Measurements from ENCODE around the gene JUN. TPM values are rescaled to one million over a fixed set of nuclear protein-coding genes. Genes with fewer than 3 reads are reported as not detected.
"Not testable (repeated sequence)": the region's sequence is repeated elsewhere in the genome, so short reads cannot be mapped to it uniquely, and the experiment has no call there.

JUN gene
- total RNA-seq, 2 experiments from 2014 or later = 24.2 to 25.9 TPM

DNA sequence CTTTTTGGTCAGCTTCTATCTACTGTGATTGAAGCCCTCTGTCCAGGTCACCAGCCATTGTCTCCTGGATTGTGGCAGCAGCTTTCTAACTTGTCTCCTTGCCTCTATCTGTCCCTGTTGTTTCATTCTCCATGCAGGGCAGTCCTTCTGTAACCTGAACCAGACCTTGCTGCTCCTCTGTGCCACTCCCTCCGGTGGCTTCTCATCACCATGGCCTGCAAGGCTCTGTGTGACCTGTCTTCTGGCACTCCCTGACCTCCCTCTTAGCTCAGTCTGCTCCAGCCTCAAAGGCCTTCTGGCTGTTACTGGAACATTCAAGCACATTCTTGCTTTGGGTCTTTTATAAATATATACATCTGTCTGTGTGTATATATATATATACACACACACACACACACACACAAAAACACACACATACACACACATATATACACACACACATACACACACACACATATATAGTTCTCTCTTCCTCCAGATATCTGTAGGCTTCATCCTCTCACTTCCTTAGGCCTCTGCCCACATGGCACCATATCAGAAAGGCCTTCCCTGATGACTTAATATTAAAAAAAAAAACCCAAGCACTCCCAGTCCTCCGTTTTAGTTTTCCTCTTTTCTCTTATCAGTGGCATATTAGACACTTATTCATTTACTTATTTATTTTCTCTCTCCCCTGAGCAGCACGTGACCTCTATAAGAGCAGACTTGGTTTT is 21.2 kb upstream of the JUN start:
- no peaks in the 10 kb centered on the region for H3K27me3 Mint-ChIP-seq (ENCODE audit: low read depth)
- no peak overlapping the region for H3K27ac Mint-ChIP-seq
- intact Hi-C loops (cut with micrococcal nuclease) = no loop called here
- H3K9me3 Mint-ChIP-seq = no peaks in the 10 kb centered on the region
- no peak for DNase-seq
- CTCF ChIA-PET = interaction anchor here (1.0 kb wide), 1 partner anchor 10 kb away, joined by 3 read pairs; no protein-coding TSS in a partner anchor
- peaks cover 4% of the 10 kb centered on the region for H3K36me3 Mint-ChIP-seq (ENCODE audit: low read depth)
- peaks cover 11% of the 10 kb centered on the region for H3K4me1 Mint-ChIP-seq (ENCODE audit: low read depth)
- no peak overlapping the region for H3K4me3 Mint-ChIP-seq

DNA sequence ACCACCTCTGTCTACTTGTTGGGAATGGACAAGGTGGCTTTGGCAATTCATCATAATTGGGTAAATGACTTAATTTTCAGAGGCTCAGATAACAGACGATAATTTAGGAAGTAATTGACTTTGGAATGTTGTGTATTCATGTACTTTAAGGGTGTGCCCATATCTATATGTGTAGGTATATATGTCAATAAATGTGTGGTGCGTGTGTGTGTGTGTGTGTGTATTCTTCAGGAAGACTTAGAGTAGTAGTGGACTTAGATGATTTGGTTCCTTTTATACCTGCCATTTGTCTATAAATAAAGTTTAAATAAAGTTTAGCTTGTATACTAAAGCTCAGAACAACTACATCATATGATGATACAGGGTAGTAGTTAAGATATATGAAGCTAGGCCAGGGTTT is 20.0 kb upstream of the JUN start:
- no peaks in the 10 kb centered on the region for H3K27me3 Mint-ChIP-seq (ENCODE audit: low read depth)
- intact Hi-C loops (cut with micrococcal nuclease) = no loop called here
- CTCF ChIA-PET = interaction anchor here (1.0 kb wide), 1 partner anchor 9 kb away, joined by 3 read pairs; no protein-coding TSS in a partner anchor
- no peak for DNase-seq
- peaks cover 4% of the 10 kb centered on the region for H3K36me3 Mint-ChIP-seq (ENCODE audit: low read depth)
- no peaks in the 10 kb centered on the region for H3K9me3 Mint-ChIP-seq
- no peak overlapping the region for H3K4me3 Mint-ChIP-seq
- no peak overlapping the region for H3K27ac Mint-ChIP-seq
- H3K4me1 Mint-ChIP-seq (ENCODE audit: low read depth) = peaks cover 7% of the 10 kb centered on the region

DNA sequence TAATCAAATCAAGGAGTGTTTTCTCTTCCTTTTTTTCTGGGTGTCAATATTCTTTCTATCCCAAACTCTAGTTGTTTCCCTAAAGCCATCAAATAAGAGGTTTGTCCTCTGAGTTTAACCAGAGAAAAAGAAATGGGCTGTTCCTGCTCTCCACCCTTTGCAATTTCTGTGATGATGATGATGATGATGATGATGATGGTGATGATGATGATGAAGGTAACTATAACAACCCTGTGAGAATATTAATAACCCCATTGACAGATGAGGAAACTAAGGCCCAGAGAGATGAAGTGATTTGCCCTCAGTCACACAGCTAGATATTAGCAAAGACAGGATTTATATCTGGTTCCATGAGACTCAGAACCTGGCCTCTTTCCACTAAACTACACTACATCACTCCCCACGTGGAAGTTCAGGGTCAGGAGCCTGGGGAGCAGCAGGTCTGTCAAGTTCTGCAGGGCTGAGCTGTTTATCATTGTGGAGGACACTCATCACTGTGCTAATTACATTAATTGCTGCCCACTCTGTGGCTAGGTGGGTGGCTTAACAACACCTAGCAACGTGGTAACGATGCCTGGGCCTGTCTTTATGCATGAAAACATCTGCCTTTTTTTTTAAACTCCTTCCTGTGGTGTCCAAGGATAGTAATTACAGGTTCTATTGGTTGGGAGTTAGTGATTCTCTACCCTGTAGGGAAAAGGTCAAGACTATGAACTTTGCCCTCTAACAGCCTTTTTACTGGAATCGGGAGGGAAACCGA is 19.0 kb upstream of the JUN start:
- intact Hi-C loops (cut with micrococcal nuclease) = no loop called here
- no peak overlapping the region for H3K27ac Mint-ChIP-seq
- H3K4me1 Mint-ChIP-seq (ENCODE audit: low read depth) = peaks cover 2% of the 10 kb centered on the region
- no peak for DNase-seq
- no peaks in the 10 kb centered on the region for H3K9me3 Mint-ChIP-seq
- H3K4me3 Mint-ChIP-seq = no peak overlapping the region
- H3K27me3 Mint-ChIP-seq (ENCODE audit: low read depth) = no peaks in the 10 kb centered on the region
- CTCF ChIA-PET = no interaction called here
- H3K36me3 Mint-ChIP-seq (ENCODE audit: low read depth) = peaks cover 4% of the 10 kb centered on the region

DNA sequence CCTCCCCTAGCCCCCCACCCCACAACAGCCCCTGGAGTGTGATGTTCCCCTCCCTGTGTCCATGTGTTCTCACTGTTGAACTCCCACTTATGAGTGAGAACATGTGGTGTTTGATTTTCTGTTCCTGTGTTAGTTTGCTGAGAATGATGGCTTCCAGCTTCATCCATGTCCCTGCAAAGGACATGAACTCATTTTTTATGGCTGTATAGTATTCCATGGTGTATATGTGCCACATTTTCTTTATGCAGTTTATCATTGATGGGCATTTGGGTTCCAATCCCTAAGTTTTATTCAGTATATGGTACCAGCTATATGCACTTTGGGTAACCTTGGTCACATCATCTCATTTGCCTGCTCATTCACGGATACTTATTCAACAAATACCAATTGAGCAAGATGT is 17.4 kb upstream of the JUN start:
- H3K4me3 Mint-ChIP-seq; DNase-seq; H3K9me3 Mint-ChIP-seq; H3K4me1 Mint-ChIP-seq (ENCODE audit: low read depth); intact Hi-C loops (cut with micrococcal nuclease); H3K36me3 Mint-ChIP-seq (ENCODE audit: low read depth); H3K27ac Mint-ChIP-seq; H3K27me3 Mint-ChIP-seq (ENCODE audit: low read depth): not testable (repeated sequence)
- CTCF ChIA-PET = interaction anchor here (0.6 to 0.9 kb wide), 2 partner anchors 13 to 897 kb away, joined by 3 read pairs; no protein-coding TSS in a partner anchor

GRCh38 chr1:58799650-58800049 is 15.8 kb upstream of the JUN start:
- CTCF ChIA-PET = no interaction called here
- Mint-ChIP-seq H3K4me1 (ENCODE audit: low read depth) (peaks cover 9% of the 10 kb centered on the region), H3K9me3 (no peaks in the 10 kb centered on the region), H3K27me3 (ENCODE audit: low read depth) (no peaks in the 10 kb centered on the region), H3K27ac (no peak overlapping the region), H3K4me3 (no peak overlapping the region), H3K36me3 (ENCODE audit: low read depth) (peaks cover 3% of the 10 kb centered on the region)
- no peak for DNase-seq
- intact Hi-C loops (cut with micrococcal nuclease) = no loop called here

DNA sequence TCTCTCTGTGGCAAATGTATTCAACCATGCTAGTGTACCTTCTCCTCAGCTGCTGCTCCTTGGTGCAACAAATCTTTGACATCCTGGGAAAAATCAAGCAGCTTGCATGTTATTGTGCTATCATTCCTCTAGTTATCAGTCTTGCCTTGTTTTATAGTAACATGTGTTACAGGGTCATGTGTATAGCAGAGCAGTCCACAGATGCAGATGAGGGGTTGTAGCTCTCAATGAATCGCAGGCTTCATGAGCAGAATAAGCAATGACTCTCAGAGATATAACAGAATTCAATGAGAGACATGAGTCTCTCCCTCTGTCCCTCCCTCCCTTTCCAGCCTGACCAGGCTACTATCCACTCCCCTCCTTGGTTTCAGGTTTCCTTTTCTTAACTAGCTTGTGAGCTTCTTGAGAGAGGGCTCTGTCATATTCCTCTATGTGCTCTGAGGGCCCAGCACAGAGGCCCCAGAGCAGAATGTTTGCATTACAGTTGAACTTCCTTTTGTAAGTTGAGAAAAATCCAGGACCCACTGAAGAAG is 15.1 kb upstream of the JUN start:
- CTCF ChIA-PET = interaction anchor here (0.6 to 1.2 kb wide), 3 partner anchors 23 to 59 kb away, joined by 3 to 4 read pairs (median 3); no protein-coding TSS in a partner anchor
- no peak overlapping the region for H3K4me3 Mint-ChIP-seq

GRCh38 chr1:58796416-58796815 is 12.6 kb upstream of the JUN start:
- Mint-ChIP-seq H3K4me1 (ENCODE audit: low read depth) (peaks cover 9% of the 10 kb centered on the region), H3K27me3 (ENCODE audit: low read depth) (no peaks in the 10 kb centered on the region), H3K9me3 (no peaks in the 10 kb centered on the region), H3K27ac (no peak overlapping the region), H3K4me3 (no peak overlapping the region), H3K36me3 (ENCODE audit: low read depth) (peaks cover 2% of the 10 kb centered on the region)
- DNase-seq = no peak
- intact Hi-C loops (cut with micrococcal nuclease) = no loop called here
- CTCF ChIA-PET = no interaction called here

More for the DNA sequence above, 15.1 kb upstream of the JUN start:
- DNase-seq = no peak
- no peaks in the 10 kb centered on the region for H3K9me3 Mint-ChIP-seq
- no peak overlapping the region for H3K27ac Mint-ChIP-seq
- intact Hi-C loops (cut with micrococcal nuclease) = no loop called here
- H3K27me3 Mint-ChIP-seq (ENCODE audit: low read depth) = no peaks in the 10 kb centered on the region
- H3K4me1 Mint-ChIP-seq (ENCODE audit: low read depth) = peaks cover 9% of the 10 kb centered on the region
- peaks cover 3% of the 10 kb centered on the region for H3K36me3 Mint-ChIP-seq (ENCODE audit: low read depth)

DNA sequence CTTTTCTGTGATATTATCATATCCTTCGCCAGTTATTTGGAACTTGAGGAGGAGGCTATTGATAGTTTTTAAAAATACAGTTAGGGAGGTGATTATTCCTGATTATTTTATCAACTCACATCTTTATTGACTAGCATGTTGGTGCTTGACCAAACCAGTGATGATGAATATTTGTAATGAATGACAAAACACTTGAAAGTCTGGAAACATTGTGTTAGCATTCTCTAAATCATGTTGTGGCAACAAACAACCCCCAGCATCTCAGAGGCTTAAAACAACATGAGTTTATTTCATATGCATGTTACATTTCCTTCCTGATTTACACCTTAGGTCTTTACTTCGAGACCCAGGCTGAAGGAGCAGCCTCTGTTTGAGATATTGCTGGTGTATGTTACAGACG is 10.7 kb upstream of the JUN start:
- peaks cover 18% of the 10 kb centered on the region for H3K4me1 Mint-ChIP-seq (ENCODE audit: low read depth)

GRCh38 chr1:58792846-58793245 is 9.0 kb upstream of the JUN start:
- Mint-ChIP-seq H3K4me1 (ENCODE audit: low read depth) (peaks cover 18% of the 10 kb centered on the region), H3K9me3 (peaks cover 11% of the 10 kb centered on the region), H3K36me3 (ENCODE audit: low read depth) (peaks cover 12% of the 10 kb centered on the region), H3K27ac (no peak overlapping the region), H3K27me3 (ENCODE audit: low read depth) (no peaks in the 10 kb centered on the region), H3K4me3 (no peak overlapping the region)
- intact Hi-C loops (cut with micrococcal nuclease) = no loop called here
- no peak for DNase-seq
- CTCF ChIA-PET = no interaction called here

More for the DNA sequence above, 10.7 kb upstream of the JUN start:
- no peaks in the 10 kb centered on the region for H3K36me3 Mint-ChIP-seq (ENCODE audit: low read depth)
- H3K9me3 Mint-ChIP-seq = no peaks in the 10 kb centered on the region
- intact Hi-C loops (cut with micrococcal nuclease) = no loop called here
- no peak overlapping the region for H3K4me3 Mint-ChIP-seq
- CTCF ChIA-PET = interaction anchor here (0.8 to 1.1 kb wide), 2 partner anchors 8 to 10 kb away, joined by 3 read pairs; no protein-coding TSS in a partner anchor
- no peak for DNase-seq
- H3K27me3 Mint-ChIP-seq (ENCODE audit: low read depth) = no peaks in the 10 kb centered on the region
- no peak overlapping the region for H3K27ac Mint-ChIP-seq

DNA sequence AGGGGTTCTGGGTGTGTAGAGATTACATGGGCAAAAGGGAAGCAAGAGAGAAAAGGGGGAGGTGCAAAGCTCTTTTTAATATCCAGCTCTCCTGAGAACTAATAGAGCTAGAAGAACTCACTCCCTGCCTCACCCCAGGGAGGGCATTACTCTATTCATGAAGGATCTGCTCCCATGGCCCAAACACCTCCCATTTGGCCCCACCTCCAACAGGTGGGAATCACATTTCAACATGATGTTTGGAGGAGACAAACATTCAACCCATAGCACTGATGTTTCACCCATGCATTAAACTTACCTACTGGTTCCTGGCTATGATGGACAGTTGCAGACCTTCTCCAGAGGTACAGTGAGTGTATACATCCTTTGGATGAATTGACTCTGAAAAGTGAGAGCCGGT is 7.3 kb upstream of the JUN start:
- DNase-seq = no peak
- H3K36me3 Mint-ChIP-seq (ENCODE audit: low read depth) = peaks cover 13% of the 10 kb centered on the region
- H3K9me3 Mint-ChIP-seq = peaks cover 11% of the 10 kb centered on the region
- H3K4me3 Mint-ChIP-seq = no peak overlapping the region
- intact Hi-C loops (cut with micrococcal nuclease) = no loop called here
- H3K27ac Mint-ChIP-seq = no peak overlapping the region
- H3K27me3 Mint-ChIP-seq (ENCODE audit: low read depth) = no peaks in the 10 kb centered on the region
- CTCF ChIA-PET = interaction anchor here (1.3 kb wide), 1 partner anchor 9 kb away, joined by 6 read pairs; no protein-coding TSS in a partner anchor
- H3K4me1 Mint-ChIP-seq (ENCODE audit: low read depth) = peaks cover 18% of the 10 kb centered on the region

DNA sequence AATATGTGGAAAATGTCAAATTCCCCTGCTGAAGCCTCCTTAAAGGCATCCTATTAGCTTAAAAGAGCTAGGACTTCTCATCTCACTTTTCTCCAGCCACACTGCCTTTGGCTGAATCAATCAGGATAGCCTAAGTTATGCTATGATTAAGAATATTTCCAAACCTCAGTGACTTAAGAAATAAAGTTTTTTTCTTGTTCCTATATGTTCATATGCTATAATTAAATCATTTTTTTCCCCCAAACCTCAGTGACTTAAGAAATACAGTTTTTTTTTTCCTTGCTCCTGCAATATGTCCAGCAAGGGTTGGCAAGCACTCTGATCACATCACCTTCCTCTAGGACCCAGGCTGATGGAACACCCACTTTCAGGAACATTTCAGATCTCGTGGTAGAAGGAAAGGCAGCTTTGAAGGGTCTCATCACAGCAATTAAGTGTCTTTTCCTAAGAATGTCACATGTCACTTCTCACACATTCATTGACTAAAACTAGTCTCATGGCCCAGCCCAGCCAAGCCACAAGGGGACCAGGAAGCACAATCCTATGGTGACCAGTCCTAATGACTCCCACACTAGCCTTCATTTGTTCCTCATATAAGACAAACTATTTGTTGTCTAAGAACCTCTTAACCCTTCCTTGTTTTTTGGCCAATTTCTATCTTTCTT is 6.3 kb upstream of the JUN start:
- CTCF ChIA-PET = interaction anchor here (0.7 to 1.3 kb wide), 3 partner anchors 8 to 970 kb away, joined by 3 to 6 read pairs (median 6); no protein-coding TSS in a partner anchor
- no peak for DNase-seq

GRCh38 chr1:58789322-58789856 is 5.5 kb upstream of the JUN start:
- no peak for DNase-seq
- Mint-ChIP-seq H3K9me3 (peaks cover 11% of the 10 kb centered on the region), H3K27me3 (ENCODE audit: low read depth) (no peaks in the 10 kb centered on the region), H3K36me3 (ENCODE audit: low read depth) (peaks cover 13% of the 10 kb centered on the region), H3K27ac (no peak overlapping the region), H3K4me1 (ENCODE audit: low read depth) (peaks cover 9% of the 10 kb centered on the region), H3K4me3 (no peak overlapping the region)
- intact Hi-C loops (cut with micrococcal nuclease) = no loop called here
- CTCF ChIA-PET = interaction anchor here (0.7 to 1.1 kb wide), 2 partner anchors 20 to 970 kb away, joined by 3 to 6 read pairs; no protein-coding TSS in a partner anchor

More for the DNA sequence above, 6.3 kb upstream of the JUN start:
- intact Hi-C loops (cut with micrococcal nuclease) = no loop called here
- Mint-ChIP-seq H3K4me3 (no peak overlapping the region), H3K9me3 (peaks cover 11% of the 10 kb centered on the region), H3K27me3 (ENCODE audit: low read depth) (no peaks in the 10 kb centered on the region), H3K36me3 (ENCODE audit: low read depth) (peaks cover 13% of the 10 kb centered on the region), H3K4me1 (ENCODE audit: low read depth) (peaks cover 14% of the 10 kb centered on the region), H3K27ac (no peak overlapping the region)

All from activated naive CD4-positive, alpha-beta T cell treated with anti-CD3 and anti-CD28 coated beads for 36 hours (primary cell).